Tibial artery (tissue), 4 donors: ENCODE data around the gene TTC13.

ENCODE experiments used
- DNase-seq, 2 donors: peaks; one replicate each; pipeline ENCODE4 v3.0.0-alpha.2; 2019
- H3K27ac ChIP-seq, 2 donors: fragments of 200-600 bp; sonication (generic) in 1 of 2; 1 replicate in 1 of 2; 2 replicates in 1 of 2; pipeline ENCODE4 v1.5.1; 2018 to 2019; ENCODE audit warnings: mild to moderate bottlenecking in 1 of 2
- H3K27me3 ChIP-seq, 2 donors: fragments of 200-600 bp; sonication (generic) in 1 of 2; one replicate each; pipeline versions ENCODE4 v1.5.1 to v1.6.0; 2016 to 2019
- H3K36me3 ChIP-seq, 3 donors: fragments of 200-600 bp; sonication (generic) in 2 of 3; one replicate each; pipeline ENCODE4 v1.5.1; 2016 to 2019; ENCODE audit warnings: mild to moderate bottlenecking in 2 of 3
- H3K4me1 ChIP-seq, 4 donors: fragments of 200-600 bp; sonication (generic) in 2 of 4; 1 replicate in 3 of 4; 2 replicates in 1 of 4; pipeline ENCODE4 v1.5.1; 2016 to 2019
- H3K4me3 ChIP-seq, 2 donors: fragments of 200-600 bp; sonication (generic) in 1 of 2; 1 replicate in 1 of 2; 2 replicates in 1 of 2; pipeline ENCODE4 v1.5.1; 2018 to 2019; ENCODE audit warnings: mild to moderate bottlenecking in 2 of 2
- H3K9me3 ChIP-seq, 3 donors: fragments of 200-600 bp; sonication (generic) in 1 of 3; one replicate each; pipeline ENCODE4 v1.5.1; 2016 to 2019
- CTCF ChIP-seq, 2 experiments: fragments of 200-600 bp in 1 of 2; fragments of 450-650 bp in 1 of 2; IDR thresholded peaks; one replicate each; pipeline ENCODE4 v1.5.1; 2017 to 2019; ENCODE audit warnings: antibody characterized with exemption in 2 of 2, mild to moderate bottlenecking in 1 of 2, moderate library complexity in 1 of 2
- intact Hi-C: fragments of 100-400 bp; cut with DNase I; formaldehyde crosslinking; loops from one replicate; pipeline ENCODE4 v1.15.0; 2023; ENCODE audit warnings: low total_unique reads

Gene TTC13

GRCh38 chr1:230906226-230906625 is 72.4 kb downstream of the TTC13 start:
- DNase-seq: no peak
- Histone ChIP-seq H3K27ac (no peak overlapping the region), H3K4me3 (no peak overlapping the region), H3K9me3 (no peaks in the 10 kb centered on the region), H3K36me3 (peaks cover 0 to 17% (median 7%) of the 10 kb centered on the region in 3 donors), H3K4me1 (peaks cover 0 to 38% (median 20%) of the 10 kb centered on the region in 4 donors), H3K27me3 (no peaks in the 10 kb centered on the region)
- no peak for TF ChIP-seq CTCF (IDR thresholded peaks at IDR 0.05)
- intact Hi-C loops: no loop called here

GRCh38 chr1:230905733-230906132 is 72.9 kb downstream of the TTC13 start:
- intact Hi-C loops: no loop called here
- Histone ChIP-seq H3K27ac (no peak overlapping the region), H3K9me3 (no peaks in the 10 kb centered on the region), H3K27me3 (no peaks in the 10 kb centered on the region), H3K4me3 (no peak overlapping the region), H3K36me3 (peaks cover 0 to 17% (median 7%) of the 10 kb centered on the region in 3 donors), H3K4me1 (peaks cover 0 to 38% (median 15%) of the 10 kb centered on the region in 4 donors)
- no peak for DNase-seq
- TF ChIP-seq CTCF (IDR thresholded peaks at IDR 0.05): no peak

- peaks cover 0 to 57% (median 6%) of the 10 kb centered on the region in 4 donors for H3K4me1 ChIP-seq
- no peak for DNase-seq
- intact Hi-C loops: no loop called here
- H3K9me3 ChIP-seq: no peaks in the 10 kb centered on the region
- no peak overlapping the region for H3K27ac ChIP-seq
- H3K27me3 ChIP-seq: no peaks in the 10 kb centered on the region
- peaks cover 0 to 8% (median 0%) of the 10 kb centered on the region in 3 donors for H3K36me3 ChIP-seq
- TF ChIP-seq CTCF (IDR thresholded peaks at IDR 0.05): no peak
- H3K4me3 ChIP-seq: no peak overlapping the region
Measured at GRCh38 chr1:230902349-230902923, 76.2 kb downstream of the TTC13 start.

GRCh38 chr1:230901671-230902070 is 77.0 kb downstream of the TTC13 start:
- Histone ChIP-seq H3K4me1 (peaks cover 0 to 65% (median 6%) of the 10 kb centered on the region in 4 donors), H3K9me3 (no peaks in the 10 kb centered on the region), H3K36me3 (peaks cover 0 to 6% (median 0%) of the 10 kb centered on the region in 3 donors), H3K4me3 (no peak overlapping the region), H3K27ac (peak overlapping the region in 1 of 2 donors; percentile 58), H3K27me3 (no peaks in the 10 kb centered on the region)
- intact Hi-C loops: no loop called here
- DNase-seq: no peak
- no peak for TF ChIP-seq CTCF (IDR thresholded peaks at IDR 0.05)

DNA sequence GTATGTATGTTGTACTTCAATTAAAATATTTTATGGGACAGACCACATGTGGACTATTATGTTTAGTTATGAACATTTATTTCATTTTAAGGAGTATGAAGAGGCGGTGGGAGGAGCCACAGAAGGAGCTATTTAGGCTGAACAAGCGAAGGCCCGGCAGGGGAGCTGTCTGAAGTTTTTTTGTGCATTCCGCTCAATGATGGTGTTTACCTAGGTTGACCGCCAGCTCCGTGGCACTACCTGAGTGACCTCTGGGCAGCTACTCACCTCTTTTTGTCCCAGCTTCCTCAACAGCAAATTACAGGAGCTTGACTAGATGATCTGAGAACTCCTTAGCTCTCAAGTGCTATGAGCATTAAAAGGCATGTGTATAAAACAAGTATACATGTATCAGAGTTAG is 77.7 kb downstream of the TTC13 start:
- TF ChIP-seq CTCF (IDR thresholded peaks at IDR 0.05): no peak
- Histone ChIP-seq H3K4me1 (peaks cover 0 to 70% (median 6%) of the 10 kb centered on the region in 4 donors), H3K27ac (peak overlapping the region; percentile 16 to 58), H3K4me3 (no peak overlapping the region), H3K27me3 (no peaks in the 10 kb centered on the region), H3K9me3 (no peaks in the 10 kb centered on the region), H3K36me3 (peaks cover 0 to under 1% (median 0%) of the 10 kb centered on the region in 3 donors)
- intact Hi-C loops: no loop called here
- no peak for DNase-seq
